Ovary (tissue), 3 donors: ENCODE results near the gene RNF126.
"Not testable (repeated sequence)": the region's sequence is repeated elsewhere in the genome, so short reads cannot be mapped to it uniquely, and the experiment has no call there.

Source experiments
- EP300 ChIP-seq: sonication (generic); formaldehyde crosslinking; IDR thresholded peaks from one replicate; pipeline ENCODE4 v1.6.1; 2017; ENCODE audit warnings: antibody characterized with exemption
- POLR2A ChIP-seq: fragments of 450-650 bp; IDR thresholded peaks from one replicate; pipeline ENCODE4 v1.6.1; 2017; ENCODE audit warnings: antibody characterized with exemption, mild to moderate bottlenecking, moderate library complexity
- TF ChIP-seq, protein P1 (sequence below), 3 donors: fragments of 450-650 bp in 2 of 3; fragments of 200-600 bp in 1 of 3; IDR thresholded peaks; one replicate each; pipeline versions ENCODE4 v1.5.1 to v1.8.0; 2016 to 2022; ENCODE audit warnings: antibody characterized with exemption in 3 of 3, mild to moderate bottlenecking in 1 of 3
- donor health status: DM: no; HTN: no; CAD: no.

DNA sequence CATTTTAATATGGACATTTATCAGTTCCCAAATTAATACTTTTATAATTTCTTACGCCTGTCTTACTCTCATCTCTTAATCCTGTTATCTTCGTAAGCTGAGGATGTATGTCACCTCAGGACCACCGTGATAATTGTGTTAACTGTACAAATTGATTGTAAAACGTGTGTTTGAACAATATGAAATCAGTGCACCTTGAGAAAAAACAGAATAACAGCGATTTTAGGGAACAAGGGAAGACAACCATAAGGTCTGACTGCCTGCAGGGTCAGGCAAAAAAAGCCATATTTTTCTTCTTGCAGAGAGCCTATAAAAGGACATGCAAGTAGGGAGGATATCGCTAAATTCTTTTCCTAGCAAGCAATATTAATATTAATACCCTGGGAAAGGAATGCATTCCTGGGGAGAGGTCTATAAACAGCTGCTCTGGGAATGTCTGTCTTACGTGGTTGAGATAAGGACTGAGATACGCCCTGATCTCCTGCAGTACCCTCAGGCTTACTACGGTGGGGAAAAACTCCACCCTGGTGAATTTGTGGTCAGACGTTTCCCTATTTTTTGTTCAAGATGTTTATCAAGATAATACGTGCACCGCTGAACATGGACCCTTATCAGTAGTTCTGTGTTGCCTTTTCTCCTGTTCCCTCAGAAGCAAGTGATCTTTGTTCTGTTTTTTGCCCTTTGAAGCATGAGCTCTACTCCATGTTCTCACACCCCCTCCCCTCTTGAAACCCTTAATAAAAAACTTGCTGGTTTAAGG lies 5.8 kb upstream of the RNF126 start:
- TF ChIP-seq, protein P1, sequence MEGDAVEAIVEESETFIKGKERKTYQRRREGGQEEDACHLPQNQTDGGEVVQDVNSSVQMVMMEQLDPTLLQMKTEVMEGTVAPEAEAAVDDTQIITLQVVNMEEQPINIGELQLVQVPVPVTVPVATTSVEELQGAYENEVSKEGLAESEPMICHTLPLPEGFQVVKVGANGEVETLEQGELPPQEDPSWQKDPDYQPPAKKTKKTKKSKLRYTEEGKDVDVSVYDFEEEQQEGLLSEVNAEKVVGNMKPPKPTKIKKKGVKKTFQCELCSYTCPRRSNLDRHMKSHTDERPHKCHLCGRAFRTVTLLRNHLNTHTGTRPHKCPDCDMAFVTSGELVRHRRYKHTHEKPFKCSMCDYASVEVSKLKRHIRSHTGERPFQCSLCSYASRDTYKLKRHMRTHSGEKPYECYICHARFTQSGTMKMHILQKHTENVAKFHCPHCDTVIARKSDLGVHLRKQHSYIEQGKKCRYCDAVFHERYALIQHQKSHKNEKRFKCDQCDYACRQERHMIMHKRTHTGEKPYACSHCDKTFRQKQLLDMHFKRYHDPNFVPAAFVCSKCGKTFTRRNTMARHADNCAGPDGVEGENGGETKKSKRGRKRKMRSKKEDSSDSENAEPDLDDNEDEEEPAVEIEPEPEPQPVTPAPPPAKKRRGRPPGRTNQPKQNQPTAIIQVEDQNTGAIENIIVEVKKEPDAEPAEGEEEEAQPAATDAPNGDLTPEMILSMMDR (IDR thresholded peaks at IDR 0.05), result not testable (repeated sequence)
- not testable (repeated sequence) for TF ChIP-seq POLR2A, EP300
